Upper lobe of left lung (tissue), 6 donors: ENCODE measurements around the gene MYH9. TPM values are rescaled to one million over a fixed set of nuclear protein-coding genes. Genes with fewer than 3 reads are reported as not detected.

Experiments
- ATAC-seq, 2 donors: fragments of 200-7000 bp; cut with Tn5 transposase; one replicate each; pipeline ENCODE4 v1.9.1; 2022; ENCODE audit warnings: mild to moderate bottlenecking in 2 of 2, moderate library complexity in 2 of 2; ENCODE audit not compliant: low FRiP score in 2 of 2
- DNase-seq, 2 donors: peaks; one replicate each; pipeline ENCODE4 v3.0.0-alpha.2; 2019 to 2020
- H3K27ac ChIP-seq, 4 donors: fragments of 200-600 bp; sonication (generic); one replicate each; pipeline ENCODE4 v1.5.1; 2016 to 2019
- H3K27me3 ChIP-seq, 4 donors: fragments of 200-600 bp; sonication (generic); one replicate each; pipeline ENCODE4 v1.5.1; 2017 to 2019
- H3K36me3 ChIP-seq, 4 donors: fragments of 200-600 bp; sonication (generic); one replicate each; pipeline ENCODE4 v1.5.1; 2016 to 2019
- H3K4me1 ChIP-seq, 4 donors: fragments of 200-600 bp; sonication (generic); one replicate each; pipeline ENCODE4 v1.5.1; 2018 to 2019
- H3K4me3 ChIP-seq, 4 donors: fragments of 200-600 bp; sonication (generic); one replicate each; pipeline ENCODE4 v1.5.1; 2017 to 2019; ENCODE audit warnings: mild to moderate bottlenecking in 2 of 4, moderate library complexity in 1 of 4
- H3K9me3 ChIP-seq, 4 donors: fragments of 200-600 bp; sonication (generic); one replicate each; pipeline ENCODE4 v1.5.1; 2018 to 2019
- CTCF ChIP-seq, 6 experiments: fragments of 450-650 bp in 4 of 6; fragments of 200-600 bp in 2 of 6; sonication (generic) in 2 of 6; IDR thresholded peaks; one replicate each; pipeline ENCODE4 v1.5.1; 2016 to 2019; ENCODE audit warnings: antibody characterized with exemption in 6 of 6
- EP300 ChIP-seq, 4 donors: sonication (generic); formaldehyde crosslinking; IDR thresholded peaks; one replicate each; pipeline ENCODE4 v1.5.1; 2017; ENCODE audit warnings: antibody characterized with exemption in 4 of 4, control low read depth in 2 of 4
- POLR2A ChIP-seq, 4 donors: fragments of 450-650 bp; IDR thresholded peaks; one replicate each; pipeline ENCODE4 v1.5.1; 2016 to 2017; ENCODE audit warnings: antibody characterized with exemption in 4 of 4, mild to moderate bottlenecking in 2 of 4
- POLR2AphosphoS5 ChIP-seq, 2 donors: sonication (generic); formaldehyde crosslinking; IDR thresholded peaks; one replicate each; pipeline ENCODE4 v1.5.1; 2017; ENCODE audit warnings: antibody characterized with exemption in 2 of 2
- WGBS, 2 donors: methylation state at CpG; one replicate each; pipeline ENCODE4 v1.1.5; 2017 to 2018; 5-methylcytosine and 5-hydroxymethylcytosine counted together
- total RNA-seq, 6 donors: library from RNA; depleted of rRNA in 4 of 6; stranded (reverse); fragments of >200 nt in 4 of 6; gene quantifications; one replicate each; pipeline versions ENCODE4 v1.1.0 to v1.2.1, GENCODE V29; 2016 to 2021
- donor health status: DM: no; HTN: no; CAD: no; lungs with moderate emphysema.
- donor health status: DM: no; HTN: yes; CAD: no; lungs with severe emphysema.

The MYH9 gene
- total RNA-seq, 6 donors from 2014 or later = 486 to 925 (median 599) TPM

GRCh38 chr22:36281781-36282327 is 105.9 kb downstream of the MYH9 start:
- H3K4me3 ChIP-seq = no peak overlapping the region
- ATAC-seq (no peak), DNase-seq (peak in 1 of 2 donors; percentile 41)
- H3K27ac ChIP-seq = no peak overlapping the region
- H3K27me3 ChIP-seq = no peaks in the 10 kb centered on the region
- H3K4me1 ChIP-seq = peaks cover 6 to 16% (median 14%) of the 10 kb centered on the region in 4 donors
- no peaks in the 10 kb centered on the region for H3K9me3 ChIP-seq
- WGBS, 2 donors = 84 to 88% methylated on average over 10 to 14 of the region's 14 CpGs
- TF ChIP-seq EP300 (IDR thresholded peaks at IDR 0.05) (no peak), CTCF (IDR thresholded peaks at IDR 0.05) (no peak), POLR2AphosphoS5 (IDR thresholded peaks at IDR 0.05) (no peak), POLR2A (IDR thresholded peaks at IDR 0.05) (no peak)
- H3K36me3 ChIP-seq = peaks cover 59 to 80% (median 63%) of the 10 kb centered on the region in 4 donors

- Histone ChIP-seq H3K4me1 (peaks cover 6 to 16% (median 14%) of the 10 kb centered on the region in 4 donors), H3K9me3 (no peaks in the 10 kb centered on the region), H3K27ac (no peak overlapping the region), H3K4me3 (no peak overlapping the region), H3K36me3 (peaks cover 44 to 66% (median 49%) of the 10 kb centered on the region in 4 donors), H3K27me3 (no peaks in the 10 kb centered on the region)
- TF ChIP-seq EP300 (IDR thresholded peaks at IDR 0.05) (no peak), POLR2A (IDR thresholded peaks at IDR 0.05) (no peak), POLR2AphosphoS5 (IDR thresholded peaks at IDR 0.05) (no peak), CTCF (IDR thresholded peaks at IDR 0.05) (no peak)
- no peak for ATAC-seq
- 70 to 73% methylated on average over 8 of the region's 8 CpGs for WGBS, 2 donors
- no peak for DNase-seq
Measured at GRCh38 chr22:36280379-36280778, 107.4 kb downstream of the MYH9 start.

GRCh38 chr22:36279219-36279666 is 108.5 kb downstream of the MYH9 start:
- TF ChIP-seq CTCF (IDR thresholded peaks at IDR 0.05) = no peak
- peak in 1 of 2 donors; percentile 30 for TF ChIP-seq POLR2AphosphoS5 (IDR thresholded peaks at IDR 0.05)
- peak overlapping the region in 1 of 4 donors; percentile 24 for H3K27ac ChIP-seq
- no peak for DNase-seq

GRCh38 chr22:36277482-36278291 is 110.1 kb downstream of the MYH9 start:
- peak overlapping the region in 3 of 4 donors; percentile 1 to 17 (median 17) for H3K27ac ChIP-seq
- no peak overlapping the region for H3K4me3 ChIP-seq
- H3K36me3 ChIP-seq = peaks cover 19 to 39% (median 22%) of the 10 kb centered on the region in 4 donors
- H3K27me3 ChIP-seq = no peaks in the 10 kb centered on the region
- H3K9me3 ChIP-seq = no peaks in the 10 kb centered on the region
- 29 to 54% methylated on average over 11 to 17 of the region's 18 CpGs for WGBS, 2 donors
- DNase-seq (peak; percentile 54 to 56), ATAC-seq (peak; percentile 84 to 86)
- H3K4me1 ChIP-seq = peaks cover 6 to 16% (median 14%) of the 10 kb centered on the region in 4 donors
- peak in 1 of 2 donors; percentile 43 for TF ChIP-seq POLR2AphosphoS5 (IDR thresholded peaks at IDR 0.05)
- no peak for TF ChIP-seq EP300 (IDR thresholded peaks at IDR 0.05)
- no peak for TF ChIP-seq POLR2A (IDR thresholded peaks at IDR 0.05)
- TF ChIP-seq CTCF (IDR thresholded peaks at IDR 0.05) = peak; percentile 69 to 85 (median 75)

More at GRCh38 chr22:36279219-36279666, 108.5 kb downstream of the MYH9 start:
- ATAC-seq = no peak
- no peaks in the 10 kb centered on the region for H3K9me3 ChIP-seq
- peaks cover 33 to 54% (median 37%) of the 10 kb centered on the region in 4 donors for H3K36me3 ChIP-seq
- 60 to 65% methylated on average over 8 of the region's 8 CpGs for WGBS, 2 donors
- H3K4me1 ChIP-seq = peaks cover 6 to 16% (median 14%) of the 10 kb centered on the region in 4 donors
- H3K27me3 ChIP-seq = no peaks in the 10 kb centered on the region
- no peak overlapping the region for H3K4me3 ChIP-seq
